Cardiac muscle cell (in vitro differentiated cells and primary cell): ENCODE measurements around the gene B3GALT5. TPM values are rescaled to one million over a fixed set of nuclear protein-coding genes. Genes with fewer than 3 reads are reported as not detected.
A peak's percentile ranks its signal among the peaks of the same experiment; 100 is the strongest.

Experiments used
- DNase-seq, 2 donors: peaks; one replicate each; pipeline versions ENCODE4 v3.0.0 to v3.0.0-alpha.2; 2010 to 2017; ENCODE audit warnings: low read depth in 1 of 2, low spot score in 1 of 2
- H3K27ac ChIP-seq: fragments of 200-600 bp; sonication (generic); 2 replicates; pipeline ENCODE4 v1.5.1; 2016
- H3K27me3 ChIP-seq: fragments of 200-600 bp; sonication (generic); 2 replicates; pipeline ENCODE4 v1.6.0; 2016; ENCODE audit warnings: control low read depth
- H3K36me3 ChIP-seq: fragments of 200-600 bp; sonication (generic); 2 replicates; pipeline ENCODE4 v1.5.1; 2016; ENCODE audit warnings: control low read depth
- H3K4me1 ChIP-seq: fragments of 200-600 bp; sonication (generic); 2 replicates; pipeline ENCODE4 v1.8.1; 2017; ENCODE audit warnings: low read depth, mild to moderate bottlenecking, mixed run types
- H3K4me3 ChIP-seq: fragments of 200-600 bp; sonication (generic); 2 replicates; pipeline ENCODE4 v1.5.1; 2016; ENCODE audit warnings: mild to moderate bottlenecking
- H3K9me3 ChIP-seq: fragments of 200-600 bp; sonication (generic); 2 replicates; pipeline ENCODE4 v1.5.1; 2017; ENCODE audit warnings: low read depth, mild to moderate bottlenecking, control low read depth
- CTCF ChIP-seq: IDR thresholded peaks from 2 replicates; pipeline ENCODE4 v1.5.1; 2012; ENCODE audit warnings: low read depth, mild to moderate bottlenecking, low read length
- polyA plus RNA-seq: library from polyadenylated mRNA; unstranded; fragments of >200 nt; fragmentation: Nextera tagmentation; extraction: Ambion mirVana; gene quantifications from 2 replicates; pipeline ENCODE4 v1.2.1, GENCODE V29; 2016
- total RNA-seq: library from RNA; depleted of rRNA; stranded (reverse); fragments of >200 nt; gene quantifications from 2 replicates; pipeline ENCODE4 v1.2.3, GENCODE V29; 2016

B3GALT5 gene
- total and polyA plus RNA-seq, 2 experiments from 2014 or later: 1.1 to 1.4 TPM

GRCh38 chr21:39599191-39599970, 13.4 kb upstream of the B3GALT5 start:
- no peaks in the 10 kb centered on the region for H3K9me3 ChIP-seq
- no peak for TF ChIP-seq CTCF
- no peaks in the 10 kb centered on the region for H3K27me3 ChIP-seq
- peaks cover 4% of the 10 kb centered on the region for H3K4me1 ChIP-seq
- DNase-seq: no peak
- no peak overlapping the region for H3K27ac ChIP-seq
- H3K36me3 ChIP-seq: no peaks in the 10 kb centered on the region
- H3K4me3 ChIP-seq: no peak overlapping the region

- Histone ChIP-seq H3K4me1 (peaks cover 4% of the 10 kb centered on the region), H3K4me3 (no peak overlapping the region), H3K27ac (peak overlapping the region; percentile 24), H3K27me3 (no peaks in the 10 kb centered on the region), H3K36me3 (no peaks in the 10 kb centered on the region), H3K9me3 (no peaks in the 10 kb centered on the region)
- TF ChIP-seq CTCF: no peak
- peak in 1 of 2 donors; percentile 50 for DNase-seq
Measured at GRCh38 chr21:39601187-39601928, 11.4 kb upstream of the B3GALT5 start.

GRCh38 chr21:39602076-39602689, 10.6 kb upstream of the B3GALT5 start:
- Histone ChIP-seq H3K27me3 (no peaks in the 10 kb centered on the region), H3K4me3 (no peak overlapping the region), H3K4me1 (peaks cover 4% of the 10 kb centered on the region), H3K27ac (peak overlapping the region; percentile 24), H3K9me3 (no peaks in the 10 kb centered on the region), H3K36me3 (no peaks in the 10 kb centered on the region)
- DNase-seq: no peak
- TF ChIP-seq CTCF: no peak

- Histone ChIP-seq H3K9me3 (no peaks in the 10 kb centered on the region), H3K36me3 (no peaks in the 10 kb centered on the region), H3K27me3 (no peaks in the 10 kb centered on the region), H3K4me3 (no peak overlapping the region), H3K27ac (no peak overlapping the region), H3K4me1 (peaks cover 3% of the 10 kb centered on the region)
- DNase-seq: no peak
- no peak for TF ChIP-seq CTCF
Measured at GRCh38 chr21:39602793-39603192, 9.9 kb upstream of the B3GALT5 start.

GRCh38 chr21:39604951-39605350, 7.8 kb upstream of the B3GALT5 start:
- DNase-seq: no peak
- Histone ChIP-seq H3K9me3 (no peaks in the 10 kb centered on the region), H3K4me1 (no peaks in the 10 kb centered on the region), H3K4me3 (no peak overlapping the region), H3K36me3 (no peaks in the 10 kb centered on the region), H3K27me3 (no peaks in the 10 kb centered on the region), H3K27ac (no peak overlapping the region)
- TF ChIP-seq CTCF: no peak
